Measurements from ENCODE around the gene ALMS1. TPM values are rescaled to one million over a fixed set of nuclear protein-coding genes. Genes with fewer than 3 reads are reported as not detected.
"Not testable (repeated sequence)": the region's sequence is repeated elsewhere in the genome, so short reads cannot be mapped to it uniquely, and the experiment has no call there.

Gene ALMS1
- polyA plus RNA-seq, 1 donor = 45.2 TPM

DNA sequence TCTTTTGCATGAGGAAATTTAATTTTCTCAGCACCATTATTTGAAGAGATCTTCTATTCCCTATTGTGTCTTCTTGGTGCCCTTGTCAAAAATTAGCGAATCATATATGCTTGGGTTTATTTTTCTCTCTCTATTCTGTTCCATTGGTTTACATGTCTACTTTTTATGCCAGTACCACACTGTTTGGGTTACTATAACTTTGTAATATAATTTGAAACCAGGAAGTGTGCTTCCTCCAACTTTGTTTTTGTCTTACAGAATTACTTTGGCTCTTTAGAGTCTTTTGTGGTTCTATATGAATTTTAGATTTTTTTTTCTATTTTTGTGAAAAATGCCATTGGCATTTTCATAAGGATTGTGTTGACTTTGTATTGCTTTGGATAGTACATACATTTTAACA, 17.6 kb downstream of the ALMS1 start:
- DNase-seq = no peak

DNA sequence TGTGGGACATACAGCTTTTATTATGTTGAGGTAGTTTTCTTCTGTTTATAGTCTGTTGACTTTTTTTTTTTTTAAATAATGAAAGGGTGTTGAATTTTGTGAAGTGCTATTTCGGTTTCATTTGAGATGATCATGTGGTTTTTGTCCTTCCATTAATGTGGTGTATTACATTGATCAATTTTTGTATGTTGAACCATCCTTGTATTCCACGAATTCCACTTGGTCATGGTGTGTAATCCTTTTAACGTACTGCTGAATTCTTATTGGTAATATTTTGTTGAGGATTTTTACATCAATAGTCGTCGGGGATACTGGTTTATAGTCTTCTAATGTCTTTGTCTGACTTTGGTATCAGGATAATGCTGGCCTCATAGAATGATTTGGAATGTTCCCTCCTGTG, 18.8 kb downstream of the ALMS1 start:
- DNase-seq = no peak

DNA sequence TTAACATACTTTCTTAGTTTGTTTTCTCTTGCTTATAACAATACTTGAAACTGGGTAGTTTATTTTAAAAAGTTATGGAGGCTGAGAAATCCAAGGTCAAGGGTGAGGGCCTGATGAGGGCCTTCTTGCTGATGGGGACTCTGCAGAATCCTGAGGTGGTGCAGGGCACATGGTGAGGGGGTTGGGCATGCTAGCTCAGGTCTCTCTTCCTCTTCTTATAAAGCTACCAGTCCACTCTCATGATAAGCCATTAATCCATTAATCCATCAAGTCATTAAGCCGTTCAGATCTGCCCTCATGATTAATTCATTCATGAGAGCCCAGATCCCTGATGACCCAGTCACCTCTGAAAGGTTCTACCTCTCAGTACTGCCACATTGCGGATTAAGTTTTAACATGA, 21.4 kb downstream of the ALMS1 start:
- DNase-seq = no peak

DNA sequence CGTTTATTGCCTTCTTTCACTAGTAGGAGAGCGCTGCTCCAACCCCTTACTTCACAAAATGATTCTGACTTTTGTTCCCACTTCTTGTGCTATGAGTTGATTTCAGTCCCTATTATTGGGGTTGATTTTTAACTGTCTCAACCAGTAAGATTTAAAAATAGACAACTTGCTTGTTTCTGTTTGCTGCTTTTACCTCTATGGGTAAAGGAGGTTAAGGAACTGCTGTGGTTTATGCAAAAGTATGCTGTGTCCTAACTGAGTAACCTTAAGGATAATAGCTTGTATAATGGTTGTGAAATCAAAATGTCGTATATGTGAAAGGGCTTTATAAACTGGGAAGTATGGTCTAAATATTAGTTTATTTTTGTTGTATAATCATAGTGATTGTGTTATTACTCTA, 22.6 kb downstream of the ALMS1 start:
- DNase-seq = no peak

DNA sequence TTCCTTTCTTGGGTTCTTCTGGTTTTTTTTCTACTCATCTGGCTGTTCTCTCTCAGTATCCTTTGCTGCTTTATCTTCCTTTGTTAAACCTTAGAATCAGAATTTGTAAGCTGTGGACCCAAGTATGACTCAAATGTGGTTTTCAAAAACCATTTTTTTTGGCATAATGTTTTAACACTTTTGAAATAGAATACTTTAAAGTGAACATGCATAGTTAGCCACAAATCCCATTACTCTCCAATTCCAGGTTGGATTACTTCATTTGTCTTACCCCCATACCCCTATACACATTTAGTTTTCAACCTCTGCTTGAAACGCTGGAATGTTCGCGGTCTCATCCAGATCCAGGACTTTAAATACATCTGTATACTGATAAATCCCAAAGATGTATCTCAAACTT, 29.1 kb downstream of the ALMS1 start:
- DNase-seq = no peak

DNA sequence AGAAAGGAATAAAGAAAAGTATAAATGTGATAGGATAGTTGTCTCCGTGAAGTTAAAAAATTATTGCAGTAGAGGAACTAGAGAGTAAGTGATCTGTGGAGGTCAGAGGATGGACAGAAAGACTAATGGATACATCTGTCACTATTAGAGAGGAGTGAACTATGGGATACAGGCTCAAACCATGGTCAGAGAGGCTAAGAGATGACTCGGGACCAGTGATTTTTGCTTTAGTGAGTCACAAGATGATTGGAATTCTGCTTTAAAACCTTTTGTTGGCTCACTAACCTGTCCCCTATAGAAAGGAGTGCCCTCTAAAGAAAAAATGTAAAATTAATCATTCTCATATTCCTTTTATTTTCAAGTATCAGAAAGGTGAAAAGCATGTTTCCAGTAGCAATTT, 30.3 kb downstream of the ALMS1 start:
- DNase-seq = no peak

DNA sequence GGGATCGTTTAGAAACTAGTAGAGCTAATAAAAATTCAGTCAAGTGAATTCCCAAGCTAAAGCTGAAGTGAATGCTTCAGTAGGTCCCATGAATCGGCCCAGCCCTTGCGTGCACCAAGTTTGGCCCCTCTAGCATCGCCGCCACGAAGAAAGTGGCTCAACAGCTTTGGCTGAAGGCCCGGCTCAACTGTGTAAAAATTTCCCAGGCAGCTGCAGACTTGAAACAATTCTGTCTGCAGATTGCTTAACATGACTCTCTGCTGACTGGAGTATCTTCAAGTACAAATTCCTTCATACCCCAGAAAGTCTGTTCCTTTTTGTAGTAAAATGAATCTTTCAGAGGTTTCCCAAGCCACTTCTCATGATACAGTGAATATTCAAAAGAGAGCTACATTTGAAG, 32.7 kb downstream of the ALMS1 start:
- DNase-seq = peak; percentile 5

DNA sequence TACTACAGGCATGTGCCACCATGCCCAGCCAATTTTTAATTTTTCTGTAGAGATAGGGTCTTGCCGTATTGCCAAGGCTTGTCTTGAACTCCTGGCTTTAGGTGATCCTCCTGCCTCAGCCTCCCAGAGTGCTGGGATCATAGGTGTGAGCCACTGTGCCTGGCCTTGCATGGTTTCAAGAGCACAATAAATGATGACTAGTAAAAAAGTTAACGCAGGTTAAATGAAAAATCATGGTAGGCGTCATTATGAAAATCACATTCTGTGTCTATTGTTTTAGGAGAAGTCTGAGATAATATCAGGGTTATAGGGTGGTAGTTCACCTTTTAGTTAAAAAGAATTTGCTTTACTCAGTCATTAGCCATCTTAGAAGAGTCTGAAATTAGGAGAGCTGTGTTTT, 38.3 kb downstream of the ALMS1 start:
- DNase-seq = no peak

DNA sequence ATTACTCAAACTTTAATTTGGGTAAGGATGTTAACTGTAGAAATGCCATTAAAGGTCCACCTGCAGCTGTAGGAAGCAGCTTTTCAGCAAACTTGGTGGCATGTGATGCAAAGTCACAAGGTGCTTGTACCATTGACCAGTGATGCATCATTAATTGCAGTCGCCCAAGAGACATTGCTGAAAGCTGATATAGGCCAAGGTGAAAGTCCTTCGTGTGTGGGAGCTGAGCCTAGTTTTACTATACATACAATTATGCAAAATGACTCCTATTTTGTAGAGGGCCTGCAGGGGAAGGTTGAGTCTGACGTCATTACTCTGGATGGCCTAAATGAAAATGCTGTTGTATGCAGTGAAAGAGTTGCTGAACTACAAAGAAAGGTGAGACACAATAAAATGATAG, 40.5 kb downstream of the ALMS1 start:
- DNase-seq = peak; percentile 10

DNA sequence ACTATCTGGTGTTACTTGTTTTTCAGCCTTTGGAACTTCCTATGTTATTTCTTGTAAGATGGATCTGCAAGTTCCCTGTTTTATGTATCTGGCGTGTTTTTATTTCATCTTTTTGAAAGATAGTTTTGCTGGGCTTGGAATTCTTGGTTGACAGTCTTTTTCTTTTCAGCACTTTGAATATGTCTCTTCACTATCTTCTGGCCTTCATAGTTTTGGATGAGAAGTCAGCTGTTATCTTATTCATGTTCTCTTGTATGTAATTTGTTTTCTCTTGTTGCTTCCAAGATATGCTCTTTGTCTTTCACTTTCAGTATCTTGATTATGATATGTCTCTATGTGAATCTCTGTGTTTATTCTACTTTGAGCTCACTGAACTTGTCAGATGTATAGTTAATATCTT, 50.4 kb downstream of the ALMS1 start:
- no peak for DNase-seq

DNA sequence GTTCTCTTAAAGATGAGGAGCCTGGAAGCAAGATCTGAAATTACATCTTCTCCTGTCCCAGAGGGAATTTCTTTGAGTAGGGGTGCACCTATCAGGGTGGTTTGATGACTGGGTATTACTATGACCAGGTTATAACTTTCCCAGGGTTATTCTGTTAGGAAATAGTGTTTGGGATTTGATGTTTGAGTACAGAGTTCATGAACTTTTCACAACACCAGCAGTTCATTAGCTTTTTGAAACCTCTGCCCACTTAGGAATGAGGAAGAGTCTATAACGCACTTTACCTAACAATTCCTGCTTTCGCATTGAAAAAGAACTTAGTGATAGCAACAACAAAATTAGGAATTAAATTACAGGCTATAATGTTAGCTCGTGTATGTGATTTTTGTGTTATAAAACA, 58.6 kb downstream of the ALMS1 start:
- DNase-seq = no peak

DNA sequence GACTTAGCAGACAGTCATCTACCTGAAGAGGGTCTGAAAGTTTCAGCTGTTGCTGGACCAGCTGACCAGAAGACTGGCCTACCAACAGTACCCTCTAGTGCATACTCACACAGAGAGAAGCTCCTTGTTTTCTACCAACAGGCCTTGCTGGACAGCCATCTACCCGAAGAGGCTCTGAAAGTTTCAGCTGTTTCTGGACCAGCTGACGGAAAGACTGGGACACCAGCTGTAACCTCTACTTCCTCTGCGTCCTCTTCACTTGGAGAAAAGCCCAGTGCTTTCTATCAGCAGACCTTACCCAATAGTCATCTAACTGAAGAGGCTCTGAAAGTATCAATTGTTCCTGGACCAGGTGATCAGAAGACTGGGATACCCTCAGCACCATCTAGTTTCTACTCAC, 63.2 kb downstream of the ALMS1 start:
- no peak for DNase-seq

DNA sequence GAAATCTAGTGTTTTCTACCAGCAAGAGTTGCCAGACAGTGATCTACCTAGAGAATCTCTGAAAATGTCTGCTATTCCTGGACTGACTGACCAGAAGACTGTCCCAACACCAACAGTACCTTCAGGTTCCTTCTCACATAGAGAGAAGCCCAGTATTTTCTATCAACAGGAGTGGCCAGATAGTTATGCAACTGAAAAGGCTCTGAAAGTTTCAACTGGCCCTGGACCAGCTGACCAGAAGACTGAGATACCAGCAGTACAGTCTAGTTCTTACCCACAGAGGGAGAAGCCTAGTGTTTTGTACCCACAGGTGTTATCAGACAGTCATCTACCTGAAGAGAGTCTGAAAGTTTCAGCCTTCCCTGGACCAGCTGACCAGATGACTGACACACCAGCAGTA, 63.8 kb downstream of the ALMS1 start:
- DNase-seq = no peak

DNA sequence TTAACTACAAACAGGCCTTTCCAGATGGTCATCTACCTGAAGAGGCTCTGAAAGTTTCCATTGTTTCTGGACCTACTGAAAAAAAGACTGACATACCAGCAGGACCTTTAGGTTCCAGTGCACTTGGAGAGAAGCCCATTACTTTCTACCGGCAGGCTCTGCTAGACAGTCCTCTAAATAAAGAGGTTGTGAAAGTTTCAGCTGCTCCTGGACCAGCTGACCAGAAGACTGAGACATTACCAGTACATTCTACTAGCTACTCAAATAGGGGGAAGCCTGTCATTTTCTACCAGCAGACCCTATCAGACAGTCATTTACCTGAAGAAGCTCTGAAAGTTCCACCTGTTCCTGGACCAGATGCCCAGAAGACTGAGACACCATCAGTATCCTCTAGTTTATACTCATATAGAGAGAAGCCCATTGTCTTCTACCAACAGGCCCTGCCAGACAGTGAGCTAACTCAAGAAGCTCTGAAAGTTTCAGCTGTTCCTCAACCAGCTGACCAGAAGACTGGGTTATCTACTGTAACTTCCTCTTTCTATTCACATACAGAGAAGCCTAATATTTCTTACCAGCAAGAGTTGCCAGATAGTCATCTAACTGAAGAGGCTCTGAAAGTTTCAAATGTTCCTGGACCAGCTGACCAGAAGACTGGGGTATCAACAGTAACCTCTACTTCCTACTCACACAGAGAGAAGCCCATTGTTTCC, 65.8 kb downstream of the ALMS1 start:
- no peak for DNase-seq

DNA sequence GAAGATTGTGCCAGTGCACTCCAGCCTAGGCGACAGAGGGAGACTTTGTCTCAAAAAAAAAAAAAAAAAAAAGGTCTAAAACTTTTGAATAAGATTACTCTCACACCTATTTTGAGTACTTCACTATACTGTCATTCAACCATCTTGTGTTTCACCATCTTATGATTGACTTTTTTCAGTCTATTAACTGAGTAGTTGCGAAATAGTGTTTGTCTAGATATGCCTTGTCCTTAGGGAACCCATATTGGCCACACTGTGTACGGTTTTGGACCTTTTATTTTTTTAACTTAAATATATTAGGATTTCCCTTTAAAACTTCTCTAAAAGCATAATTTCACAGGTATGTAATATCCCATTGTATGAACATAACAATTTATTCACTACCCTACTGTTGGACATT, 72.3 kb downstream of the ALMS1 start:
- DNase-seq = no peak

DNA sequence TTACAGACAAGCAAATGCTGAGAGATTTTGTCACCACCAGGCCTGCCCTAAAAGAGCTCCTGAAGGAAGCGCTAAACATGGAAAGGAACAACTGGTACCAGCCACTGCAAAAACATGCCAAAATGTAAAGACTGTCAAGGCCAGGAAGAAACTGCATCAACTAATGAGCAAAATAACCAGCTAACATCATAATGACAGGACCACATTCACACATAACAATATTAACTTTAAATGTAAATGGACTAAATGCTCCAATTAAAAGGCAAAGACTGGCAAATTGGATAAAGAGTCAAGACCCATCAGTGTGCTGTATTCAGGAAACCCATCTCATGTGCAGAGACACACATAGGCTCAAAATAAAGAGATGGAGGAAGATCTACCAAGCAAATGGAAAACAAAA, 76.8 kb downstream of the ALMS1 start:
- not testable (repeated sequence) for DNase-seq

DNA sequence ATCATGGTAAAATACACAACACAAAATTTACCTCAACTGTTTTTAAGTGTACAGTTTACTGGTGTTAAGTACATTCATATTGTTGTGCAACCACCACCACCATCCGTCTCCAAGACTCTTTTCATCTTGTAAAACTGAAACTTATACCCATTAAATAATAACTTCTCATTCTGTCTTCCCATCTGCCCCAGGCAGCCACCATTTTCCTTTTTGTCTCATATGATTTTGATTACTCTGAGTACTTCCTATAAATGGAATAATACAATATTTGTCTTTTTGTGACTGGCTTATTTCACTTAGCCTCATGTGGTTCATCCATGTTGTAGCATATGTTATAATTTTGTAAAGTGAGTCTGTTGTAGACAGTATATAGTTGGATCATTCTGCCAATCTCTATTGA, 82.7 kb downstream of the ALMS1 start:
- no peak for DNase-seq

DNA sequence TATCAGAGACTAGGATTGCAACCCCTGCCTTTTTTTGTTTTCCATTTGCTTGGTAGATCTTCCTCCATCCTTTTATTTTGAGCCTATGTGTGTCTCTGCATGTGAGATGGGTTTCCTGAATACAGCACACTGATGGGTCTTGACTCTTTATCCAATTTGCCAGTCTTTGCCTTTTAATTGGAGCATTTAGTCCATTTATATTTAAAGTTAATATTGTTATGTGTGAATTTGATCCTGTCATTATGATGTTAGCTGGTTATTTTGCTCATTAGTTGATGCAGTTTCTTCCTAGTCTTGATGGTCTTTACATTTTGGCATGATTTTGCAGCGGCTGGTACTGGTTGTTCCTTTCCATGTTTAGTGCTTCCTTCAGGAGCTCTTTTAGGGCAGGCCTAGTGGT, 98.2 kb downstream of the ALMS1 start:
- not testable (repeated sequence) for DNase-seq

DNA sequence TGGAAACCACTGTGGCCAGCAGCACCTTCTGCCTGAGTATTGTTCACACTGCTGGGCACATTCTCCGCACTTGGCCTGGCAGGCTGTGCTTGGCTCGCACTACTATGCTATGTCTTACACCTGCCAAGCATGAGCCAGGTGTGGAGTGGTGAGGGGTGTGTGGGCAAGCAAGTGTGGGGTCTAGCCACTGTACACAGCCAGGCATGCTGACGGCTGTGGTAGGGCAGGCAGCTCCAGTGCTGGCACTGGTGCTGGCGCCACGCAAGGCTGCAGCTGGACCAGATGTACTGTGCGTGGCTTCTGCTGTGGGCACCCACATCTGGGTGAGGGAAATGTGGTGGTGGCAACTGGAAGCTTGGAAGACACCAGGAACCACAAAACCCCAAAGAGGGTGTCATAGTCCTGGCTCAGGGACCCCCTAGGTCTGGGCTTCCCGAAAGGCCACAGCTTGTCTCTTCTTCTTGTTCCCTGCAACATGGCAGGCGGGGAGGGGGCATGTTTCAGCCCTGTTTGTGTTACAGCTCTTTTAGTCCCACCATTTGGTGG, 101.5 kb downstream of the ALMS1 start:
- DNase-seq = no peak

DNA sequence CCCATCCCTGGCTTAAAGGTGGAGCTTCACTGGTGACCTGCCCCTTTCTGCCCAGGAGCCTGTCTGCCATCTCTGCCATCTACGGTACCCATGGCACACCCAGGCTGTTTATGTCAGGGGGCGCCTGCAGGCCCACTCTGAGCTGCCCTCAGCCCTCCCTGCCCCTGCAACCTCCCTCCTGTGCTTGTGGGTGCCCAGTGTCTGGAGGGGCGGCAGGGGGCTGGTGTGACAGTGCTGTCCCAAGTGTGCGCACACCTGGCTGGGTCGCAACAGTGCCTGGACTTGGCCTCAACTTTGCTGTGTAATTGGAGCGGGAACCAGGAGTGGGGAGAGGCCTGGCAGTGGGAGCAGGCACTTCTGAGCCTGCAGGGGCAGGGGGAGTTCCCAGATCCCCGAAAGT, 102.4 kb downstream of the ALMS1 start:
- no peak for DNase-seq

DNA sequence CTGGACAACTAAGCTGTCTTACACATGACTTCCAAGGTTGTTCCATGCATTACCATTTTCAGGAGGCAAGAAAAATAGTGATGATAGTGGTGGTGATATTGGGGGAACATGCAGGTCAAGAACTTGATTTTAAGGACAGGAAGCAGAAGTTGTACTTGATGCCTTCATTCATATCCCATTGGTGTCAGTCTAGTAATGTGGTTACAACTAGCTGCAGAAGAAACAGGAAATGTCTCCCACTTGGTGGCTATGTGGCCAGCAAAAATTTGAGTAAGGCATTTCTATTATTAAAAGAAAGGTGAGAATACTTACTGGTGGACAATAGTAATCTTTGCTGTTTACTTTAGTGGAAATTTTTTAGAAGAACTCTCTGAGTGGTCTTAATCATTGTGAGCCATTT, 103.4 kb downstream of the ALMS1 start:
- DNase-seq = no peak

DNA sequence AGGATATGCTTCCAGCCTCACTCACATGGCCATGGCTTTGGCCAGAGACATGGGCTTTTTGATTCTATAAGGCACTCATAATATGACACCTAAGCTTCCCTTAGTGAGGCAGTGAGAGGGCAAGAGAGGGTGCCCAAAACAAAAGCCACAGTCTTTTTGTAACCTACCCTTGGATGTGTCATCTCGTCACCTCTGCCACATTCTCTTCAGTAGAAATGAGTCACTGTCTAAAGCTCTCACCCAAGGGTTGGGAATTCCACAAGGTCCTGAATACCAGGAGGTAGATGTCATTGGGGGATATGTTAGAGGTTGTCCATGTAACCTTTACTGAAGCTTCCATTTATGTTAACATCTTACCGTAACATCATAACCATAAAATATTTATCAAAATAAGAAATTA, 108.4 kb downstream of the ALMS1 start:
- no peak for DNase-seq

DNA sequence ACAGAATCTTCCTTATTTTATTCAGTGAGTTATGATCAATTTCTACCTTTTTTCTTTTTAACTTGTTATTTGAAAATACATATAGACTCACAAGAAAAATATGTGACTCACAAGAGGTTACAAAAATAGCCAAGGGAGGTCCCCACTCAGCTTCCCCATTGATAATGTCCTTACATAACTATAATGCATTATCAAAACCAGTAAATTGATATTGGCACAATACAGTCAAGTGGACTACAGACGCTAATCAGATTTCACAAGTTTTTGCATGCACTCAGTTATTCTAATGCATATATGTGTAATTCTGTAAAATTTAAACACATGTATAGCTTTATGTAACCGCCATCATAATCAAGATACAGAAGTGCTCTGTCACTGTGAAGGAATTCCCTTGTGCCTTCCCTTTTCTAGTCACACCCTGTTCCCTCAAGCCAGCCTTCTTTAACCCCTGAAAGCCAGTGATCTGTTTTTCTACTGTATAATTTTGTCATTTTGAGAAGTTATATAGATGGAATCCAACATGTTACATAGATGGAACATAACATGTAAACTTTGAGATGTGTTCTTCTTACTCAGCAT, 118.4 kb downstream of the ALMS1 start:
- DNase-seq = no peak

DNA sequence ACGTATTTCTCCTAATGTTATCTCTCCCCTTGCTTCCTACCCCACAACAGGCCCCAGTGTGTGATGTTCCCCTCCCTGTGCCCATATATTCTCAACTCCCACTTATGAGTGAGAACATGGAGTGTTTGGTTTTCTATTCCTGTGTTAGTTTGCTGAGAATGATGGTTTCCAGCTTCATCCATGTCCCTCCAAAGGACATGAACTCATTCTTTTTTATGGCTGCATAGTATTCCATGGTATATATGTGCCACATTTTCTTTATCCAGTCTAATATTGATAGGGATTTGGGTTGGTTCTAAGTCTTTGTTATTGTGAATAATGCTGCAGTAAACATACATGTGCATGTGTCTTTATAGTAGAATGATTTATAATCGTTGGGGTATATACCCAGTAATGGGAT, 119.2 kb downstream of the ALMS1 start:
- DNase-seq = not testable (repeated sequence)
